Activated gamma-delta T cell treated with Interleukin-2 at 50 U/mL for 16 hours (primary cell): ENCODE measurements around the gene SLC46A2.

Experiments
- DNase-seq: peaks from one replicate; pipeline ENCODE4 v3.0.0-alpha.2; 2020

SLC46A2 gene

DNA sequence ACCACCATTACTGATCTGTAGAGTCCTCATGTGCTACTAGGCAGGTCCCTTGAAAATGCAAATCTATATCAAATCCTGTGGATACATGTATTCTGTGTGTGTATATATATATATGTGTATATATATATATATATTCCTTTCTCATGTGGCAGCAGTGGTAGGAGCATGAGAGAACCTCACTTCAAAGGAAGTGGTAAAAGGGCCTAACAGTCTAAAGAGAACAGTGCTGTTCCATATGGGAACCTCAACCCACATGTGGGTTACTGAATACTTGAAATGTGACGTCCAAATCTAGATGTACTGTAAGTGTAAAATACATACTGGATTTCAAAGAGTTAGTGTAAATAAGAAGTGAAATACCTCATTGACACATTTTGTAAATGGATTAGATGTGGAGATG, 5.4 kb downstream of the SLC46A2 start:
- DNase-seq = no peak

DNA sequence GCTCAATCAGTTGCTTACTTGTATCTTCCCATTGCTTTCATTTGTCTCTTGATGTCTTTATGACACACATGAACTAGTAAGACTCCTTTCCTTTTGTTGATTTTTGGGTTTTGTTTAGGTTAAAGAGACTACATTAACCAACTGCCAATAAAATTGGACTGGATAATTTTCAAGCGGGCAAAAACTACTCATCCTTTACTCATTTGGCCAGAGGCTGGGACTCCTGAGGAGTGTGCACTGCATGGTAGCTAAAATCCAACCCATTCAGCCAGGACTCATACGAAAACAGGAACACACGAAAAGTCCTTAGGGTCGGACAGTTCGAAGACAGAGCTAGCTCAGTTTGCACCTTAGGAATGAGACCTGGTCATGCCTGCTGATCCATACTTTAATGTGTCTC, 6.0 kb downstream of the SLC46A2 start:
- no peak for DNase-seq

DNA sequence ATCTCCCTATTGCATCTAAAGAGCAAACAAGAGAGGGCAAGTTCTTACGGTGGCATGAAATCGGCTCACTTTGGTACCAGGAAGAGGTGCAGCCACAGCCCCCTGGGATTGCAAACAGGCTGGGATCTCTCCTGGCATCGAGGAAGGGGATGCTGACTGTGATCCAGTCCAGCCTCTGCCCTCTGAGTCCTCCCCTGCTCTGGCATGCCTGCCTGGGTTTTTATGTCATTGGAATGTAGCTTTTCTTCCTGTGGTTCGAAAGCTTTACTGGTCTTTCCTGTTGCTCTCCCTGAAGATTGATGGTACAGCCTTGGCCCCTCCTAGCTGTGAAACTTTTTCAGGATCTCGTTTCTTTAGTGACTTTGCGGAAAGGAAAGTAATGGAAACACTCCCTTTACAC, 6.6 kb downstream of the SLC46A2 start:
- DNase-seq = no peak

DNA sequence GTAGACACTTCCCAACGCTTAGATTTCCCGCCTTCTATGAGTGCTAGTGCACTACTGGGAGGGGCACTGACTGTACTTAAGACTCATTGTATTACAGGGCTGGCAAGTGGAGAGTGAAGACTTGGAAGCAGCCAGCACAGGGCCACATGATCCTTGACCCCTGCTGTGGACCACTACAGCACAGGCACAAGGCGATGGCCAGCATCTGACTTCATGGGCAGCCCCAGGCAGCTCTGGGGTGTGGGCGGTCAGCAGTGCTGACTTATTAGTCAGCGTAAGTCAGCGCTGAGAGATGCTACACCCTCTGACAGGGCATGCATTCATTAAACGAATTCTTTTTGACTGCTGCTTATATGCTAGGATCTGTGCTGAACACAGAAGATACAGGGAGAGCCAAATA, 9.3 kb downstream of the SLC46A2 start:
- no peak for DNase-seq

DNA sequence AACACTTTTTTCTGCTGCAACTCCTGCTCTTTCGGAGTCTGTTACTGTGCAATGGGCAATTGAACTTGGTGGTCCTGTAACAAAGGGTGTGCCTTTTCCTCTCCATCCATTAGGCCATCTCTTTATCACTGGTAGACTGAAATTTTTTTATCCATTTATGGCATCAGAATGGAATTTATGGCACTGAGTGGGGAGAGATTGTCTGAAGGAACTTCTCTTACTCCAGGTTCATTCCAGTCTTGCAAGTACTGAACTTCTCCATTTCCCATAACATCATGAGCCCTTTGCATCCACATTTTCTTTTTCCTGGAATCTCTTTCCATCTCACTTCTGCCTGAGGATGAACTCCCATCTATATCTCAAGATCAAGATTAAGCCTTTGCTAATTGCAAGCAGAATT, 10.0 kb downstream of the SLC46A2 start:
- DNase-seq = no peak

DNA sequence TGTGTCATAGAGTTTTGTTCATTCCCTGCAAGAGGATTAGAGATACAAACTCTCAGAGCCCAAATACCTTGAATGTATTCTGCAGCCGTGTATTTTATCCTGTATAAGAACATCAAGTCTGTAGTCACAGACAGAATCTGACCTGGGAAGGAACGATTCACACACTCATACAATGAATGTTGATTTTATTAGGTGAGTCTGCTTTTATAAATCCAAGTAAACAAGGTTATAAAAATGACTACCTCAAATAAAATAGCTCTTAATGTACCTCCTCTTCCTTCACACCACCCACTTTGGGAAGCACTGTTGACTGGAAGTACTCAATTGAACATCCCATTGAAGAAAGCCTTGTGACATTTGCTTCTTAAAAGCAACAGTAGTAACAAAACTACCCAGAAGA, 11.9 kb downstream of the SLC46A2 start:
- no peak for DNase-seq

DNA sequence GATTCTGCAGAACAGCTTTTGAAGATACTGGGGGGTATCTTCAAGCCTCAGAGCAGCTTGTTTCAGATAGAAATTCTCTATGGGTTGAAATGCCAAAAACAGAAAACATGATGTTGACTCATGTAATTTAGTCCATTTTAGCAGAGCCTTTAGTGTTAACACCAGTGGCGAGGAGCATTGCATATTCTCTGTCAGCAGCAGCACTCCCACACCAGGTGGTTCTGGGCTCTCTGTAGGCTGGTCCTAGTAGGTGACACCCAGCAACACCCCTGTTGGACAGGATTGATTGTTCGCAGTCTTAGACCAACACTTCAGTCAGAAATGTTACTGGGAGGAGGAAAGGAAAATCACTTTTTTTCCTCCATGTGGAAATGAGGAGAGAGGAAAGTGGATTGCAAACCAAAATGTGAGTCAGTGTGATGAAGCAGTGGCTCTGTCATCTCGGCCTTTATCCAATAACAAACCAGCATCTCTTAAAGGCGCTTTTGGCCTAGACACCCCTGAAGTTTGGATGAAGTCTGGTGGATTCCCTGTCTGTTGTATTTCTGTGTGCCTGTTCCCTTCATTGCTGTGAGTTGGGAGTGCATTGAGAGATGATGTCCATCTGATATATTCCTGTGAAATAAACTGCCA, 16.8 kb downstream of the SLC46A2 start:
- no peak for DNase-seq

DNA sequence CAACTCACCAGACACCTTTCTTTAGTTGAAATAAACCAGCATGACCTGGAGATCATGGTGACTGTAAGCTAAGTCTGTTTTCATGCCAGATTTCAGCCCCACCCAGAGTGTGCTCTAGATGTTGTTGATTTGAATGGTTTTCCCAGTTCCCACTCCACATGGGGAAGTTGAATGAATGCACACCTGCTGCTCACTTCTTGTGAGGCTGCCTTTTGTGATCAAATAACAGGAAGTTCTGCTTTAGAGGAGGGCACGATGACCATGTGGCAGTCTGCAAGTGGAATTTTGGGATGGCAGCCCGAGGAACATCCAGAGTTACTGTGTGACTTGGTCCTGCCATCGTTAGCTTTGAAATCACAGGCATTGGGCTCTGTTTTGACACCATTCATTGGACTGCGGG, 18.7 kb downstream of the SLC46A2 start:
- DNase-seq = no peak

DNA sequence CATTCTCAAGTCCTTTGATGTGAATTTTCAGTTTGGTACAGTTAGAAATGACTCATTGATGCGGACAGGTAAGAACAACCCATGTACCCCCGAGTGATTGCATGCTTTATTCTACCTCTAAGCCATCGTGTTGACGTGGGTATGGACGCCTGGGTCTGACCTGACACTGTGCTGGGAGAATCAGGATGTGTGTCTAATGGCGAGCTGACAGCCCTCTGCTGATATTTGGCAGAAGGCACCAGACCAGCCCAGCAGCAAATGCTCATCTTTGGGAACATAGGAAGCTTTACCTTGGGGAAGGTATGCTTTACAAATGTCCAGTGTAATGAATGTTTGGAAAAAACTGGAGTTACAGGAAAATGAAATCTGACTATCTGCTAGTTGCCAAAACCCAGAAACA, 20.1 kb downstream of the SLC46A2 start:
- DNase-seq = no peak

DNA sequence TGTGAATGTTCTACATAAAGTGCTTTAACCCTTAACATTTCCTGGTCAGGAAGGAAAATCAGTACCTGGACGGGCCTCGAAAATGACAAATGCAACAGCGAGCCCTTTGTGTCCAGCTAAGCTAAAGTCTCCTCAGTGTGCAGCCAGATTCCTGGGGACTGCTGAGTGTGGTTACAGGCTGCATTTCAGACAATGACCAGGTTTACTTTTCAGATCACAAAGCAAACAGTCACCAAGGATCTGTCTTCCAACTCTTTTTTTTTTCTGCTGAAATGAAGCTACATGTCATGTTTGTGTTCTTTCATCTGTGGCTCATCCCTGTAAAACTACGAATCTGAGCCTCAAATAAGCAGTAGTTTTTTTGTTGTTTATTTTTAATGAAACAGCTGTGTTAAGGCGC, 20.8 kb downstream of the SLC46A2 start:
- DNase-seq = no peak

DNA sequence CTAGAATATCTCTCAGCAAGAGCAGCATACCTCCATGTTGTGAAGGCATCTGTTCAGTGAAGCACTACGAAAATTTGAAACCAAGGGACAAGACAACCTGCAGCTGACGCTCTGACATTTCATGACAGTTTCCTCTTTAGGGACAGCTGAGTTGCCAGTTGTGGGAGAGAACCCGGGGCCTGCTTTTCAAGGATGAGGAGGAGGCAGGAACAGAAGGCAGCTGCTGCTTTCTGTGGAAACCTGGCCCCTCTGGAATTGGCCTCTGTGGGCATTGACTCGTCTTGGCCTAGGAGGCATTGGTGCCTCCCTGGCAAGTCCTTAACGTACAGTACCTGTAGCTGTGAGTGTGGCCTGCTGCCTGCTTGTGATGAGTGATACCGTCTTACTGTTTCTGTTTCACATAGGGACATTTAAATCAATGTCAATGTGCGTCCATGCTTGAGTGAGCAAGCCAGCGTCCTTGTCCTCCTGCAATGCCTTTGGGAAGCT, 21.6 kb downstream of the SLC46A2 start:
- DNase-seq = no peak

DNA sequence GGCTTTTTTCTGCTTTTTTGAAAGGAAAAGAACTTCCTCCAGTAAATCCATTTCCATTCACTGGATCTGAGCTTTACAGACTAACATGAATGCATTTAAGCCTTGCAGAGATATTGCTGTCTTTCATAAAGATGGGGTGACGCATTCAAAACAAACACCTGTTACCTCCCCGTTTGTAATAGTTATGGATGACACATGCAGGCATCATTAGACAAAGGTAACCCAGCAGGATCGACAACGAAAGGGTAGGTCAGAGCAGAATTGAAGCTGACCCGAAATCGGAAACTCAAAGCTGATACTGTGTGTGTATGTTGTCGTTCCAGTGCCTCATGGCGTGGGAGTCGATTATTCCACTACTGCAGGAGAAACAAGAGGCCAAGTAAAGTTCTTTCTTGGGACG, 22.2 kb downstream of the SLC46A2 start:
- no peak for DNase-seq

DNA sequence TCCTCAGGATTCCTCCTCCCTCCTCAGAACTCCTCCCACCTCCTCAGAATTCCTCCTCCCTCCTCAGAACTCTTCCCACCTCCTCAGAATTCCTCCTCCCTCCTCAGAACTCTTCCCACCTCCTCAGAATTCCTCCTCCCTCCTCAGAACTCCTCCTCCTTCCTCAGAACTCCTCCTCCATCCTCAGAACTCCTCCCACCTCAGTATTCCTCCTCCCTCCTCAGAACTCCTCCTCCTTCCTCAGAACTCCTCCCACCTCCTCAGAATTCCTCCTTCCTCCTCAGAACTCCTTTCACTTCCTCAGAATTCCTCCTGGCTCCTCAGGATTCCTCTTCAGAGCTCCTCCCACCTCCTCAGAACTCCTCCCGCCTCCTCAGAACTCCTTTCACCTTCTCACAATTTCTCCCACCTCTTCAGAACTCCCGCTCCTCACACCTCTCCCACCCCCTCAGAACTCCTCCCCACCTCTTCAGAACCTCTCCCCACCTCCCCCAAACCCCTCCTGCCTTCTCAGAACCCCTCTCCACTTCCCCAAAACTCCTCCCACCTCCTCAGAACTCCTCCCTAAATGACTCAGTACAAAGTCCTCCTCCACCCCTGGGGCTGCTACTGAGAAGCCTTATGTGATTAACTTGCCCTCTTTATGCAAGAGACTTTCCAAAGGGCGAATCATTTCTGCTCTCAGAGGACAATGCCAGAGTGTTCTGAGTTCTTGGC, 23.2 kb downstream of the SLC46A2 start:
- no peak for DNase-seq

DNA sequence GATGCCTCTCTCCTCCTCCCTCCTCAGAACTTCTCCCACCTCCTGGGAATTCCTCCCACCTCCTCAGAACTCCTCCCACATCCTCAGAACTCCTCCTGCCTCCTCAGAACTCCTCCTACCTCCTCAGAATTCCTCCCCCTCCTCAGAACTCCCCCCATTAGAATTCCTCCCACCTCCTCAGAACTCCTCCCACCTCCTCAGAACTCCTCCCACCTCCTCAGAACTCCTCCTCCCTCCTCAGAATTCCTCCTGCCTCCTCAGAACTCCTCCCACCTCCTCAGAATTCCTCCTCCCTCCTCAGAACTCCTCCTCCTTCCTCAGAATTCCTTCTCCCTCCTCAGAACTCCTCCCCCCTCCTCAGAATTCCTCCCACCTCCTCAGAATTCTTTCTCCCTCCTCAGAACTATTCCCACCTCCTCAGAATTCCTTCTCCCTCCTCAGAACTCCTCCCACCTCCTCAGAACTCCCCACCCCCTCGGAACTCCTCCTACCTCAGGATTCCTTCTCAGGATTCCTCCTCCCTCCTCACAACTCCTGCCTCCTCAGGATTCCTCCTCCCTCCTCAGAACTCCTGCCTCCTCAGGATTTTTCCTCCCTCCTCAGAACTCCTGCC, 23.9 kb downstream of the SLC46A2 start:
- DNase-seq = no peak

DNA sequence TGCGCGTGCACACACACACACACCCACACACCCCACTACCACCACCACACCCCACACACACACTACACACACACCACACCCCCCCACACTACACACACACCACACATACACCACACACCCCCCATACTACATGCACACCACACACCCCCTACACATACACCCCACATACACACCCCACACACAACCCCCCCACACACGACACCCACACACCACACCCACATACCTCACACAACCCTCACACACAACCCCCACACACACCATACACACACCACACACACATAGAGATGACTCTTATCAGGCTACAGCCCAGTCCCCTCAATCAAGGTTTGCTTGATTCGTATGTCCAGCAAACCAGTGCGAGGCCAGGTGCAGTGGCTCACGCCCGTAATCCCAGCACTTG, 25.7 kb downstream of the SLC46A2 start:
- DNase-seq = no peak

DNA sequence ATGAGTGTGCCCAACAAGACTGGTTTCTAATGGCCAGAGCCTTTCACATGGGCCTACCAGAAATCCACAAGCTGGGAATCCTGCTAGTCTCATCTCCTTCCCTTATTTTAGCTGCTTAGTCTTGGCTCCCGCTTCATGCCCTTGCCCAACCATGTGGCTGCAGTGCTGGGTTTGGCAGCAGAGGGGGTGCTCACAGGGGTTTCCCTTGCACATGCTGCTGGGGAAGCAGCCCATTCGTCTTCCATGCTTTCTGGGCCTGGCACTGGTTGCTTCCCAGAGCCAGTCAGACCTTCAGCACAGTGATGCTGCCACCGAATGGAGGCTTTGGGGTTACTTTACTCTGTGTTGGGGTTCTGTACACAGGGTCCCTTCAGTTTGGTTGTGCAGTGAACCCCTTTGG, 26.3 kb downstream of the SLC46A2 start:
- DNase-seq = no peak

DNA sequence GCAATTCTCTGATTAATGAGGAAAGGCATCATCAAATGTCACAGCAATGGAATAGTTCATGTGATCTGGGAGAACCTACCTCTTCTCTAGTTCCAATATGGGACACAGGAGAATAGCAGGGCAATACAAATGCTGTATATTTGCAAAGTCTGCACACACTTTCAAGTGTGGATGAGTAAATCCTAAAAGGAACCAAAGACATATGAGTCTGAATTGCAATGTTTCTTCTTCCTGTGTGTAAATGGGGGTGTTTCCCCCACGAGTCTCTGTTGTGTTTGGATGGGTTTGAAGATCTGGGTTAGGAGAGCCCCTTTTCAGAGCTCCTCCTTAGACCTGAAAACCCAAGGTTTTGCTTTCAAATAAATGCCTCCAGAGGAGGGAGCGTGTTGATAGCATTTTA, 26.9 kb downstream of the SLC46A2 start:
- no peak for DNase-seq

DNA sequence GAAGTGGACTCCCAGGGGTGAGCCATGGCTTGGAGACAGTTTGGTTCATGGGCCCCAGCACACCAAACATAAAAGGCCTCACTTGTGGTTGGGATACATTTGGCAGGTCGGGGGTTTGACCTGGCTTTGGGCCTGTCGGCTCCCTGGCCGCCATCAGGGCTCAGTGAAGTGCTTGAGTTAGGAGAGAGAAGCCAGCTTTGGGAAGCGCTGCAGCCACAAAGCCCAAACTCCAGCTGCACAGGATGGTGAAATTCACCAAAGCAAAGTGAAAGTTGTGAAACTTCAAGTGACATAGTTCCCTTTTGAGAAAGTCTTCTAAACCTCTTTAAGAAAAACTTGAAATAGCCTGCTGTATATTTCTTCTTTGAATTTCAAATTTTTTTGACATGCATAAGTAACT, 27.5 kb downstream of the SLC46A2 start:
- no peak for DNase-seq

DNA sequence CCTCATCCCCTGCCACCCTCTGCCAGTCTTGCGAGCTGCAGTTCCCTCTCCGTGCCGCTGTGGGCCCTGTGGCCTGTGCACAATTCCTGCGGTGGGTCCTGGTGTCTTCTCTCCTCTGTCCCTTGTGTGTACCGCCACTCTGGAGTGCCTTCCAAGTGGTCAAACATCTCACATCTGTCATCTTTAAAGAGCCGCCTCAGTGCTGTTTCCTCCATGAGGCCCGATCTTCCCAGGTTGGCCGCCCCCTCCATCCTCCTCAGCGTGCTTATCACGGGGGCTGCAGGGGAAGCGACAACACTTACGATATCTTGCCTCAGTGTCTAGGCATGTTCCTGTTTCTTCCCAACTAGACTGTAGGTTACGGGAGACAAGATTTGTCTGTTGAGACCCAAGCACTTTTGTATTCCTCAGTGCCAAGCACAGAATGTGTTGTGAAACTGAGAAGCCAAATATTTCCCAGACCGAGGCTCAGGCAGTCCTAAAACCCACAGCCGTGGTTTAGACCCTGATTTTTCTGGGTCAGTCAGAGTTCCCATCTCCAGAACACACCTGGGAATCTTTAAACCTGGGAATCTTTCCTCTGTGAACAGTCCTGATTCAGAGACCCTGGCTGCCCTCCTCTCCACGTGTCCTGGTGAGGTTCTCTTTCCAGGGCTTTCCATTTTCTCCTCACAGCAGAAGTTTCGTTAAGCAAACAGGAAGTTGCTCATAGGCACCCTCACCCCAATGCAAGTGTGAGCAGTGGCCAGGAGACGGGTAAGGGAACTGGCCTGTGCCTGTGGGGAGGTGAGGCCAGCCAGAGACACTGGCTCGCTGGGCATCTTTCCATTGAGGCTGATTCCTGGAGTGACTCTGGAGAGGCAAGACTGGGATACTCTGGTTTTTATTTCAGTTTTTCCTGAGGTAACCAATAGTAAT, 28.8 kb downstream of the SLC46A2 start:
- DNase-seq = no peak

DNA sequence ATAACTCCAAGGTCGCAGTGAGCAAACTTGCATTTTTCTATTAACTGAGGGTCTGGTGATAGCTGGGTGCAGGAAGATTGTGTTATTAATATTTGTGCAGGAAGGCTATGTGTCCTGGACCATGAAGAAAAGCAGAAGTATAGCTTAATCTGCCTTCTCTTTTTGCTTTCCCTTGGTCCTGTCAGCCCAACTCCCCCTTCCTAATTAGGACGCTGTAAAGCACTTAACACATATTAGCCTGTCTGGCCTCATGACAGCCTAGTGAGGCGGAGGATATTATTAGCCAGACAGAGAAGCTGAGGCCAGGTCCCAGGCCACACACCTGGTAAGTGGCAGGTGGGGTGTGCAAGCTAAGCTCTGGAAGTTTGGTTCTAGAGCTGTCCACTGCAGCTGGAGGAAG, 29.5 kb downstream of the SLC46A2 start:
- no peak for DNase-seq

DNA sequence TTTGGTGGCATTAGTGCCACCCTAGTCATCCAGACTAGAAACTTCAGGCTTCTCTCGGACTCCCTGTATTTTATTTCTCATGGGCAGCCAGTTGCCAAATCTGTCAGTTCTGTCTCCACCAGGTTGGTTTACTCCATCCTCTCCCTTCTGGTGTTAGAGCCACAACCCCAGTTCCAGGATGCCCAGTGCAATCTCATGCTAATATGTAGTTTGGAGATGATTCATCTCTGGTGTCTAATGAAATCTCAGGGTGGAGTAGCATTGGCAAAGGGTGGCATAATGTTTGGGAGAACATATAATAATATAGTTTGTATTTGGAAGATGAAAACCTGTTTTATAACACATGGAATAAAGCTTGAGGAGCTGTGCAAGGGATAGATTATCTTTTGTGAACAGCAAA, 30.2 kb downstream of the SLC46A2 start:
- no peak for DNase-seq

DNA sequence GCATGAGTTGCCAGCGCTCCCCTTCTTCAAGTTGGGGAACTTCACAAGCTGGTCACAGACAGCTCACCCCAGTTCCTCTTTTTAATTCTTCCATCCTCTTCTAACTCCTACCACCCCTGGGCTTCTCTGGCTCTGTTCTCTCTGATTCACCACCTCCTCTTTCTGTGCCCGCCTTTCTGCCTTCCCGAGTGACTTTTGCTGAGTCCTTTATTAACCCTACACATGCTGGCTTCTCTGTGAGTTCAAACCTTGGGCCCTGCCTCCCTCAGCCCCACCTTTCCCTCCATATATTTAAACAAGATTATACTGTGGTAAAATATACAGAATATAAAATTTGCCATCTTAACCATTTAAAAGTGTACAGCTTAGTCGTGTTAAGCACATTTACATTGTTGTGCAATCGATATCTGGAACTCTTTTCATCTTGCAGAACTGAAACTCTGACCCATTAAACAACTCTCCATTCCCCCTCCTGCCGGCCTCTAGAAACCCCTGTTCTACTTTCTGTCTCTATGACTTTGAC, 32.0 kb downstream of the SLC46A2 start:
- DNase-seq = no peak

DNA sequence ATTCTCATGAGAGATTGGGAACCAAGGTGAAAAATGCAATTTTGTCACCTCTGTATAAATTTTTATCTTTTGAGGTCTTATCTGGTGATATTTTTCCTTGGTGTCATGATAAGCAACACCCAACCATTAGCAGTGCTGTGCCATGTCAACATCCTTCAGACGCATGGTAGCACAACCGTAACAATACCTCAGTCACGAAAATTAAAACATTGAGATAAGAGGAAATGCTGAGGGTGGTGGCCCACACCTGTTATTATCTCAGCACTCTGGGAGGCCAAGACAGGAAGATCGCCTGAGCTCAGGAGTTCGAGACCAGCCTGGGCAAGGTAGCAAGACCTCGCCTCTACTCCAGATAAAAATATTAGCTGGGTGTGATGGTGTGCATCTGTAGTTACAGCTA, 32.7 kb downstream of the SLC46A2 start:
- no peak for DNase-seq
